GM15510 (cell line): ENCODE results near the gene RABEP1.

Experiments
- POLR2A ChIP-seq: IDR thresholded peaks from 3 replicates; pipeline ENCODE4 v1.6.1; 2011; ENCODE audit warnings: borderline replicate concordance; ENCODE audit not compliant: insufficient read length; ENCODE audit errors: extremely low read depth

The RABEP1 gene

GRCh38 chr17:5373112-5373511 lies 91.0 kb downstream of the RABEP1 start:
- TF ChIP-seq POLR2A, result no peak

- no peak for TF ChIP-seq POLR2A
Measured at GRCh38 chr17:5378566-5379207, 96.6 kb downstream of the RABEP1 start.

GRCh38 chr17:5379351-5380107 lies 97.4 kb downstream of the RABEP1 start:
- no peak for TF ChIP-seq POLR2A

GRCh38 chr17:5380491-5381135 lies 98.5 kb downstream of the RABEP1 start:
- no peak for TF ChIP-seq POLR2A

- no peak for TF ChIP-seq POLR2A
Measured at GRCh38 chr17:5381542-5381941, 99.5 kb downstream of the RABEP1 start.

GRCh38 chr17:5391678-5392077 lies 109.6 kb downstream of the RABEP1 start:
- TF ChIP-seq POLR2A, result no peak

GRCh38 chr17:5396612-5397011 lies 114.5 kb downstream of the RABEP1 start:
- no peak for TF ChIP-seq POLR2A

- no peak for TF ChIP-seq POLR2A
Measured at GRCh38 chr17:5399767-5400166, 117.7 kb downstream of the RABEP1 start.

- no peak for TF ChIP-seq POLR2A
Measured at GRCh38 chr17:5405400-5405799, 123.3 kb downstream of the RABEP1 start.

- no peak for TF ChIP-seq POLR2A
Measured at GRCh38 chr17:5408186-5408585, 126.1 kb downstream of the RABEP1 start.

- TF ChIP-seq POLR2A, result no peak
Measured at GRCh38 chr17:5410594-5411272, 128.6 kb downstream of the RABEP1 start.

- TF ChIP-seq POLR2A, result no peak
Measured at GRCh38 chr17:5413682-5414081, 131.6 kb downstream of the RABEP1 start.

- TF ChIP-seq POLR2A, result no peak
Measured at GRCh38 chr17:5416901-5417300, 134.8 kb downstream of the RABEP1 start.

GRCh38 chr17:5418858-5419355 lies 136.8 kb downstream of the RABEP1 start:
- TF ChIP-seq POLR2A, result no peak

GRCh38 chr17:5419356-5419958 lies 137.4 kb downstream of the RABEP1 start, which contains the start of gene NUP88:
NUP88 (minus strand) TSS chr17:5419662; CDS start chr17:5419650, 12 bp downstream.
- peak; percentile 90 for TF ChIP-seq POLR2A

- TF ChIP-seq POLR2A, result peak; percentile 83
Measured at GRCh38 chr17:5419959-5420653, 138.0 kb downstream of the RABEP1 start, which contains the start of gene RPAIN. RPAIN (plus strand) TSS chr17:5420182; CDS start chr17:5420211, 29 bp downstream.
